Measurements from ENCODE around the gene BTBD1.
"Not testable (repeated sequence)": the region's sequence is repeated elsewhere in the genome, so short reads cannot be mapped to it uniquely, and the experiment has no call there.

BTBD1 gene

GRCh38 chr15:83011271-83012075 lies 55.6 kb downstream of the BTBD1 start, which contains the start of gene C15orf40:
C15orf40 (minus strand) TSS chr15:83011639; CDS start chr15:83011607, 32 bp downstream.
- TF ChIP-seq CTCF (conservative IDR thresholded peaks at IDR 0.05; ENCODE audit: low read depth, low read length): peak; percentile 64
- peak; percentile 93 for DNase-seq (ENCODE audit: low read depth)
- peak within 1 kb of the TSS; percentile 99 for H3K4me3 ChIP-seq (ENCODE audit: low read depth, low read length)

GRCh38 chr15:83010709-83011270 lies 56.3 kb downstream of the BTBD1 start:
- DNase-seq (ENCODE audit: low read depth): peak; percentile 93
- peak; percentile 99 for TF ChIP-seq CTCF (conservative IDR thresholded peaks at IDR 0.05; ENCODE audit: low read depth, low read length)
- peak overlapping the region; percentile 99 for H3K4me3 ChIP-seq (ENCODE audit: low read depth, low read length)

- DNase-seq (ENCODE audit: low read depth); H3K4me3 ChIP-seq (ENCODE audit: low read depth, low read length): not testable (repeated sequence)
These were observed 66.4 kb downstream of the BTBD1 start for GRCh38 chr15:83000672-83001031.

- DNase-seq (ENCODE audit: low read depth): peak; percentile 85
- peak; percentile 67 for TF ChIP-seq CTCF (conservative IDR thresholded peaks at IDR 0.05; ENCODE audit: low read depth, low read length)
- H3K4me3 ChIP-seq (ENCODE audit: low read depth, low read length): peak overlapping the region; percentile 53
These were observed 67.0 kb downstream of the BTBD1 start for GRCh38 chr15:82999905-83000671.

GRCh38 chr15:82999426-82999825 lies 67.6 kb downstream of the BTBD1 start:
- TF ChIP-seq CTCF (conservative IDR thresholded peaks at IDR 0.05; ENCODE audit: low read depth, low read length): no peak
- DNase-seq (ENCODE audit: low read depth): no peak
- H3K4me3 ChIP-seq (ENCODE audit: low read depth, low read length): no peak overlapping the region

- no peak overlapping the region for H3K4me3 ChIP-seq (ENCODE audit: low read depth, low read length)
- no peak for TF ChIP-seq CTCF (conservative IDR thresholded peaks at IDR 0.05; ENCODE audit: low read depth, low read length)
- DNase-seq (ENCODE audit: low read depth): no peak
These were observed 71.1 kb downstream of the BTBD1 start for GRCh38 chr15:82995938-82996337.

- no peak overlapping the region for H3K4me3 ChIP-seq (ENCODE audit: low read depth, low read length)
- DNase-seq (ENCODE audit: low read depth): no peak
- TF ChIP-seq CTCF (conservative IDR thresholded peaks at IDR 0.05; ENCODE audit: low read depth, low read length): no peak
These were observed 72.0 kb downstream of the BTBD1 start for GRCh38 chr15:82995076-82995475.

Data from choroid plexus epithelial cell (primary cell).